ENCODE measurements around the gene AK9. TPM values are rescaled to one million over a fixed set of nuclear protein-coding genes. Genes with fewer than 3 reads are reported as not detected.
A peak's percentile ranks its signal among the peaks of the same experiment; 100 is the strongest.

AK9 gene
- total and polyA plus RNA-seq, 9 of the 15 experiments (the other 6 are each of a cell fraction or from before 2014, with no cell fraction given): 0.59 to 1.9 (median 1.2) TPM

DNA sequence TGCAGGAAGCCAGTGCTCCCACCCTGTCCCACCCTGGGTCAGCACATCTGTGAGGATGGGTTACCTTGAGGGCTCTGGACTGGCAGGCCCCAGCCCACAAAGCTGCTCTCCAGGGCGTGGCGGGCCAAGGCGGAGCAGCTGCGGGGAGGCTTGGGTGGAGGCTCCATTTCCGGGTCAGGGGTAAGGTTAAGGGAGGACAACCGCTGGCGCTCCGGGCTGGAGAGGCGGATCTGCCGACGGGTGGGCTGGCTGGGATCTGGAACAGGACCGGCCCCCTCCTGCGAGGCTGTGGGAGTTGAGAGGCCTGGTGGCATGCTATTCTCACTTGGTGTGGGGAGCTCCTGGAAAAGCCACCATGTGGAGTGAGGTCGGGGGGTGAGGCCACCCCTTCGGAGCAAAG lies 244.9 kb downstream of the AK9 start (continued):
- TF ChIP-seq NR2C2 (CRISPR knock-in tag; IDR thresholded peaks at IDR 0.05) (peak; percentile 90), NR2C2 (tag; IDR thresholded peaks at IDR 0.05) (peak; percentile 85), ZNF57 (CRISPR knock-in tag; IDR thresholded peaks at IDR 0.05) (no peak), GABPA (tag; conservative IDR thresholded peaks at IDR 0.05; ENCODE audit: low read depth) (peak; percentile 49), ZBTB40 (IDR thresholded peaks at IDR 0.05) (peak; percentile 46; the same call in 1 of the 2 replicates), ZBTB40 (CRISPR knock-in tag; IDR thresholded peaks at IDR 0.05) (no peak), ZNF146 (CRISPR knock-in tag; IDR thresholded peaks at IDR 0.05; ENCODE audit: unreplicated experiment) (peak; percentile 6)
- TF ChIP-seq, protein P1, sequence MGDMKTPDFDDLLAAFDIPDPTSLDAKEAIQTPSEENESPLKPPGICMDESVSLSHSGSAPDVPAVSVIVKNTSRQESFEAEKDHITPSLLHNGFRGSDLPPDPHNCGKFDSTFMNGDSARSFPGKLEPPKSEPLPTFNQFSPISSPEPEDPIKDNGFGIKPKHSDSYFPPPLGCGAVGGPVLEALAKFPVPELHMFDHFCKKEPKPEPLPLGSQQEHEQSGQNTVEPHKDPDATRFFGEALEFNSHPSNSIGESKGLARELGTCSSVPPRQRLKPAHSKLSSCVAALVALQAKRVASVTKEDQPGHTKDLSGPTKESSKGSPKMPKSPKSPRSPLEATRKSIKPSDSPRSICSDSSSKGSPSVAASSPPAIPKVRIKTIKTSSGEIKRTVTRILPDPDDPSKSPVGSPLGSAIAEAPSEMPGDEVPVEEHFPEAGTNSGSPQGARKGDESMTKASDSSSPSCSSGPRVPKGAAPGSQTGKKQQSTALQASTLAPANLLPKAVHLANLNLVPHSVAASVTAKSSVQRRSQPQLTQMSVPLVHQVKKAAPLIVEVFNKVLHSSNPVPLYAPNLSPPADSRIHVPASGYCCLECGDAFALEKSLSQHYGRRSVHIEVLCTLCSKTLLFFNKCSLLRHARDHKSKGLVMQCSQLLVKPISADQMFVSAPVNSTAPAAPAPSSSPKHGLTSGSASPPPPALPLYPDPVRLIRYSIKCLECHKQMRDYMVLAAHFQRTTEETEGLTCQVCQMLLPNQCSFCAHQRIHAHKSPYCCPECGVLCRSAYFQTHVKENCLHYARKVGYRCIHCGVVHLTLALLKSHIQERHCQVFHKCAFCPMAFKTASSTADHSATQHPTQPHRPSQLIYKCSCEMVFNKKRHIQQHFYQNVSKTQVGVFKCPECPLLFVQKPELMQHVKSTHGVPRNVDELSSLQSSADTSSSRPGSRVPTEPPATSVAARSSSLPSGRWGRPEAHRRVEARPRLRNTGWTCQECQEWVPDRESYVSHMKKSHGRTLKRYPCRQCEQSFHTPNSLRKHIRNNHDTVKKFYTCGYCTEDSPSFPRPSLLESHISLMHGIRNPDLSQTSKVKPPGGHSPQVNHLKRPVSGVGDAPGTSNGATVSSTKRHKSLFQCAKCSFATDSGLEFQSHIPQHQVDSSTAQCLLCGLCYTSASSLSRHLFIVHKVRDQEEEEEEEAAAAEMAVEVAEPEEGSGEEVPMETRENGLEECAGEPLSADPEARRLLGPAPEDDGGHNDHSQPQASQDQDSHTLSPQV (IDR thresholded peaks at IDR 0.05): peak; percentile 70

All from K562 (cell line).